Measurements from ENCODE around the gene DLGAP1.
"Not testable (repeated sequence)": the region's sequence is repeated elsewhere in the genome, so short reads cannot be mapped to it uniquely, and the experiment has no call there.

The DLGAP1 gene

GRCh38 chr18:4455113-4455811, at the start of gene DLGAP1:
Gene DLGAP1, minus strand, starts transcription at chr18:4455307.
- in situ Hi-C loops (cut with HindIII; ENCODE audit: low sequenced_read_pairs): no loop called here

- in situ Hi-C loops (cut with HindIII; ENCODE audit: low sequenced_read_pairs): not testable (repeated sequence)
Observed at GRCh38 chr18:4494703-4495284, 39.7 kb upstream of the DLGAP1 start.

DNA sequence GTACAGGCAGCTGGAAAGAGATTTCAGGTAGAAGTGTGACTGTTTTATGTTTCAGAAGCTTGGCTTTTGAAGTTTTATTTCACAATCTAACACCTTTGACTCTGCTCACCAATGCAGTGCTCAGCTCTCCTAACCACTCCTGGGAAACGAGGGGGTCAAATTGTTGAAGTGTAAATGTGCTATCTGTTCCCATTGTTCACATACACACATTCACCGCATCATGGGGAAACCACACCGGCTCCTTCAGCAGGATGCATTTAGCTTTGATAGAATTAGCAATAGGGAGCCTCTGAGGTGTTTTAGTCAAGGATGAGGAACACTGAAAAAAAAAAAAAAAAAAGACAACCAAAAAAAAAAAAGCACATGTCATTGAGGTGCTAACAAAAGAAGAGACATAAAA, 13.4 kb upstream of the DLGAP1 start:
- in situ Hi-C loops (cut with HindIII; ENCODE audit: low sequenced_read_pairs): no loop called here

GRCh38 chr18:4454537-4455112, 482 bp downstream of the DLGAP1 start:
- in situ Hi-C loops (cut with HindIII; ENCODE audit: low sequenced_read_pairs): no loop called here

DNA sequence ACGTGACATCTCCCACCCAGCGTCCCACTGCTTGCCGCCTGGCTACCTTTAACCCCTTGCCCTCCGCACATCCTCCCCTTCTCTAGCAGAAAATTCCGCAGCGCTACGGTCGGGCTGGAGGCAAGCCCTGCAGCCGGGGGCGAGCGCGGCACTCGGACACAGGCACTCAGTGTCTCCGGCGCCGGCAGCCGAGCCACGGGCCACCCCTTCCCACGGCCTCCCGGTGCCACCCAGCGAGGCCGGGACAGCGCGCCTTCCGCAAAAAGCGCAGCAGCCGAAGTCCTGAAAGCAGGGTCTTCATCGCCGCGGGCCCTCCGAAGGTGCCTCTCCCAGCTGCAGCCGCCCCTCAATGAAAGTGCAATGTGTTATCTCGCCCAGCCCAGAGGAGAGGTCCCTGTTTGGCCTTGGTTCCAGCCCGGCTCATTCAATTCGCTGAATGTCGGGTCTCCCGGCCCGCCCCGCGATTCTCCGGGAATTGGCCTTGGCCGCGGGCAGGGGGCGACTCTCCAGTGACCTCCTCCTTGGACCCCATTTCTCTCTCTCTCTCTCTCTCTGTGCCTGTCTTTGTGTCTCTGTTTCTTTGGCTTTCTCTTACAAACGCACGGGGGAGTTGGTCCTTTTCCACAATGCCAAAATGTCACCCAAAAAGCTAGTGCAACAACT, 1.1 kb downstream of the DLGAP1 start:
- in situ Hi-C loops (cut with HindIII; ENCODE audit: low sequenced_read_pairs): no loop called here

DNA sequence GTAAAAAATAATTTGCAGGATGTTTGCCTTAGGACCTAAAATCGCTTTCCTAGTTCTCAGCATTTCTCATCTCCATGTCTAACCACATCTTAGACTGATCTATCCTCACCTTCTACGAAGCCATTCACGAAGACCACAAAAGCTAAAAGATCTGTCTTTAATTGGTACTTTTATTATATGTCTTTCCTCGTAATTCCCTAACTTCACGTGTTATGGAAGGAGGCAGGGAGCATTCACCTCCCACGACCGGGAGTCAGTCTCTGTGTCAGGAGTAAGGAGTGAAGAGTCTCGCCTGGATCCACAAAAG, 1.6 kb downstream of the DLGAP1 start:
- in situ Hi-C loops (cut with HindIII; ENCODE audit: low sequenced_read_pairs): no loop called here

GRCh38 chr18:4450065-4450658, 4.9 kb downstream of the DLGAP1 start:
- in situ Hi-C loops (cut with HindIII; ENCODE audit: low sequenced_read_pairs): no loop called here

GRCh38 chr18:4445902-4446301, 9.2 kb downstream of the DLGAP1 start:
- in situ Hi-C loops (cut with HindIII; ENCODE audit: low sequenced_read_pairs): no loop called here

- in situ Hi-C loops (cut with HindIII; ENCODE audit: low sequenced_read_pairs): no loop called here
Observed at GRCh38 chr18:4444306-4444705, 10.8 kb downstream of the DLGAP1 start.

- in situ Hi-C loops (cut with HindIII; ENCODE audit: low sequenced_read_pairs): no loop called here
Observed at GRCh38 chr18:4441098-4441497, 14.0 kb downstream of the DLGAP1 start.

DNA sequence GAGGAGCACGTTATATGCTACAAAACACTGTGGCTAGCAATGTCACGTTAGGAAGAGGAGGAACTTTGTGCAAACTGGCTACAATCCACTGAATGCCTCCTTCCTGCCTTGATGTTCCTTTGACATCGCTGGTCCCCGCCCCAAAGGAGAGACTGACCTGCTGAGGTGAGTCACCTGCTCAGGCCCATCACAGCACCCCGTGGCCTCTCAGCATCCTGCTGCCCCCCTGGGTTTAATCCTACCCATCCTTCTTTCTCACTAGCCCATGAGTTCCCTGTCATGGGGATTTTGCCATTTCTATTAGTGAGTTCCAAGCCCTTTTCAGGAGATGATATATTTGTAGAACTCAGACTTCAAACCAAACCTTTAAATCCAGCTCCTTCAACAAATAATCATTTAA, 16.2 kb downstream of the DLGAP1 start:
- in situ Hi-C loops (cut with HindIII; ENCODE audit: low sequenced_read_pairs): no loop called here

DNA sequence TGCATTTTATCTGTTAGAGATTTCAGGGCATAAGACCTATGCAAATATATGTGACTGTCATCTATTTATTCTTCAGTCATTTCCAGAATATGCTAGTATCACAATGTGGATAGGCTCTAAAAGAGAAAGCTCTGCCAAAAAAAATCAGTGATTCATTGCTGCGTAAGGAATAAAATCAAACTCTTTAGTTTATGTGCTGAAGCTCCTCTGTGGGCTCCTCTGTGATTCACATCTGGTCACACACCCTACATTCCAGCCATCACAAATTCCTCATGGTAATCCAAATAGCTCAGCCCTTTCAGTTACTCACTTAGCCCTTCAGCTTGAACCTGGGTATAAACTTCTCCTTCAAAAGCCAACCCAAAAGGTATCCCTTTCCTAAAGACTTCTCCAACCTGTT, 21.4 kb downstream of the DLGAP1 start:
- in situ Hi-C loops (cut with HindIII; ENCODE audit: low sequenced_read_pairs): no loop called here

DNA sequence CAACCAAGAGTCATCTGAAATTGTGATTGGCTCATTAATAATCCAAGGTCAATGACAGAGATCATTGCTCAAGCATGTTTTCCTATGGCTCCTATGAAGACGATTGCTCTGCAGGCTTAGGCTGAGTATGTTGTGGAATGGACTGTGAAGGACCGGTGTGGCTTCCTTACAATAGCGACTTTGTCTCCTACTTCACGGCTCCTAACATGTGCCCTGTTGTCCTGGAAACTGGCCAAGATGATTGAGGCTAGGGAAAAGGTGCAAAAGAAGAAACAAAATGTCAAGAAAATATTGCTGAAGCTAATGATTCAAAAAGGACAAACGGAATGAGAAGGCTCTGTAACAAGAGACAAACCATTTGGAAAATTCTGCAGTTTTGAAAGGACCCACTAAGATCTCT, 24.3 kb downstream of the DLGAP1 start:
- in situ Hi-C loops (cut with HindIII; ENCODE audit: low sequenced_read_pairs): no loop called here

GRCh38 chr18:4417714-4418113, 37.4 kb downstream of the DLGAP1 start:
- in situ Hi-C loops (cut with HindIII; ENCODE audit: low sequenced_read_pairs): no loop called here

DNA sequence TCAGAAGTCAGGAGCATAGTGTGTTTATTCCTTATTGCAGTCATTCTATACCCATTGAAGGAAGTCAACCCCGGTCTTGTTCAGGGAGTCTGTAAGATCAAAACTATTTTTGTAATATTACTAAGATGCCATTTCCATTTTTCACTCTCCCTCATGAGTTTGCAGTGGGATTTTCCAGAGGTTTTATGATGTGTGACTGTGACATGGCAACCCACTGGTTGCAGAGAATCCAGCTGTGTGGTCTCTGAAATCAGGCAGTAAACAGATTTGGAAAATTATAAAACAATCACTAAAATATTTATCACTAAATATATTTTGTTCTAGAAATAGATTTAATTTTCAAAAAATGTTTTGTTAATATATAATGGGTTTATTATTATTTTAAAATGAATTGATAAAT, 38.1 kb downstream of the DLGAP1 start:
- in situ Hi-C loops (cut with HindIII; ENCODE audit: low sequenced_read_pairs): no loop called here

DNA sequence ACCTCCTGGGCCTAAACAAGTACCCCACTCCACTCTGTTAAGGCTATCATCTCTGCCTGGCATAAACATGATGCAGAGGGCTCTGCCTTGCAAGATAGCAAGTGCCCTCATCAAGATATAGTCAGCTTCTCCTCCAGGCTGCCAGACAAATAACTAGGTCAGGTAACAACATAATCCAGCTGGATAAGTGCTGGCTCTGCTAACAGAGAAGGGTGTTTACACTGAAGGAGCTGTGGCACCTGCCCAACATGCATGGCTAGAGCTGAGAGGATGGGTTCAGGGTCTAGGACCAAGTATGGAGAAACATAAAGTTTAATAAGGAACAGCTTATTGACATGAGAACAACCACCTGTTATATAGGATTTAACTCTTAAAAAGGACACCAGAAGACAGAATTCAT, 42.8 kb downstream of the DLGAP1 start:
- in situ Hi-C loops (cut with HindIII; ENCODE audit: low sequenced_read_pairs): no loop called here

GRCh38 chr18:4406856-4407255, 48.3 kb downstream of the DLGAP1 start:
- in situ Hi-C loops (cut with HindIII; ENCODE audit: low sequenced_read_pairs): no loop called here

GRCh38 chr18:4405965-4406364, 49.1 kb downstream of the DLGAP1 start:
- in situ Hi-C loops (cut with HindIII; ENCODE audit: low sequenced_read_pairs): no loop called here

DNA sequence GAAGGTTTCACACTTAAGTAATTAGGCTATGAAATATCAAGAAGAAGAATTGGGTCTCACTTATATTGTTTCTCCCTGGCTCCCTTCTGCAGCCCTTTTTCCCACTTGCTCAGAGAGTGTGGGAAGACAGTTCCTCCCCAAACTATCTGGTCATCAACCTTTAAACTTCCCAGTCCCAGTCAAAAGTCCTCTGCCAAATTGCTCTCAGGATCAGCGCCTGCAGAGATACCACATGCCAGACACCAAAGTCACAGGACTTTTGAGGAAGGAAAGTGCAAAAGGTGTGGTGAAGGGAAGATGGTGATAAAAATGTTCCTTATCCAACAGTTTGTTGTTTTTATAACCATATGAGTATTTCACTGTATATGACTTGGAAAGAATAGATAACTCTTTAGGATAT, 51.3 kb downstream of the DLGAP1 start:
- in situ Hi-C loops (cut with HindIII; ENCODE audit: low sequenced_read_pairs): no loop called here

DNA sequence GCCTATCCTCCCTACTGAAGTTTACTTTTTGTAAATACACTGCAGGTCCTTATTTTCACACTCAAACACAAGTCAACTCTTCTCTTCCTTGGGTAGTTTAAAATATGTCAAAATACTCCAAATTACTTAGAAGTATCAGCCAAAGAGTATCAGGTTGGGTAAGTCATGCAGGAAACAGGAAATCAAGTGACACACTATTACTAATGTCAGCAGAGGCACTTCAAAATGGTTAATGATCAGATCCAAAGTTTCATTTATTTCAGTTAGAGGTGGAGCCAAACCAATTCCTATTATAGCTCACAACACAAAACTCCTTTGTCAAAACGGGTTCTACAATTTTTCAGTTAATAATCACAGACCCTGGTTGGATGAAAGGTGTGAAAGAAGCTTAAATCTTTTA, 54.2 kb downstream of the DLGAP1 start:
- in situ Hi-C loops (cut with HindIII; ENCODE audit: low sequenced_read_pairs): no loop called here

GRCh38 chr18:4399929-4400328, 55.2 kb downstream of the DLGAP1 start:
- in situ Hi-C loops (cut with HindIII; ENCODE audit: low sequenced_read_pairs): no loop called here

- in situ Hi-C loops (cut with HindIII; ENCODE audit: low sequenced_read_pairs): no loop called here
Observed at GRCh38 chr18:4394700-4395099, 60.4 kb downstream of the DLGAP1 start.

Data from DLD1 (cell line).